GM12801 (cell line): ENCODE results near the gene LHX3.

Source experiments
- CTCF ChIP-seq: IDR thresholded peaks from one replicate; pipeline ENCODE4 v1.5.1; 2011; ENCODE audit warnings: control low read depth; ENCODE audit not compliant: insufficient read length; ENCODE audit errors: extremely low read depth

LHX3 gene

GRCh38 chr9:136233868-136234267 lies 28.9 kb upstream of the LHX3 start:
- TF ChIP-seq CTCF: no peak

GRCh38 chr9:136233411-136233810 lies 28.5 kb upstream of the LHX3 start:
- no peak for TF ChIP-seq CTCF

DNA sequence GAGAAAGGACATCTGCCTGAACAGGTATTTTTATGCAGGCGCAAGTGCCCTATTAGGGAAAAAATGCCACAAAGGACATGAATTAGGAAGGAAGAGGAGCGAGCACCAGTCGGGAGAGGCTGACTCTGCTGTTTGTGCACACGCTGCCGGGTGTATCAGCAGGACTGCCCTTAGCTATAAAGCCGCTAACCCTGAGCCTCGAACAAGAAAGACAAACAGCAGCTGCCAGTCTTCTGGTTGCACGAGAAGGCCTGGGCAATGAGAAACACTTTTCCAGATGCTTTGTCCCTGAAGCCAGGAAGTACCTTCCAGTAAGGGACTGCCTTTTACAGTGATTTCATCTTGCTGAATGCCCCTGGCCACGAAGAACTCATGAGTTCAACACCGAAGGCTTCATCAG lies 28.0 kb upstream of the LHX3 start:
- TF ChIP-seq CTCF: no peak

GRCh38 chr9:136231478-136232297 lies 26.8 kb upstream of the LHX3 start:
- TF ChIP-seq CTCF: no peak

- no peak for TF ChIP-seq CTCF
These were observed 25.8 kb upstream of the LHX3 start for GRCh38 chr9:136230773-136231172.

DNA sequence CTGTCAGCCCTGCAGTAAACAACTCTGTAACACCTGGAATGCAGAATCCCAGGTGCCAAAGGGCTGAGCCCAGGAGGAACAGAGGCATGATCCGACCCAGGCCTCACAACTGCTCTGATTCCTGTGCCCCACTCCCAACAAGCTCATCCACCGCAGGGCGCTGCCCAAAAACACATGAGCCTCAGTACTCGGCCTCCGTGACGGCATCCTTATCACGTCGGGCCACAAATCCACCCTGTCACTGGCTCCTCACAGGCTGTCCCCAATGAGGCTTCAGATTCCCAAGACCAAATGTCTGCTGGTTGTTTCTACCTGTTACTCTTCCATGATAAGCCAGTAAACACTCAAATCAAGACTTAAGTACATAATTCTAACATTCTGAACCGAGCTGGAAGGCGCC lies 25.4 kb upstream of the LHX3 start:
- no peak for TF ChIP-seq CTCF

GRCh38 chr9:136229096-136230065 lies 24.5 kb upstream of the LHX3 start:
- no peak for TF ChIP-seq CTCF
